GM19463 (cell line): ENCODE results near the gene TTK.

Source experiments
- ATAC-seq: cut with Tn5 transposase; IDR thresholded peaks from one replicate; pipeline ENCODE4 v1.9.1; 2021; ENCODE audit warnings: mild to moderate bottlenecking, moderate library complexity; ENCODE audit not compliant: unreplicated experiment

Gene TTK

DNA sequence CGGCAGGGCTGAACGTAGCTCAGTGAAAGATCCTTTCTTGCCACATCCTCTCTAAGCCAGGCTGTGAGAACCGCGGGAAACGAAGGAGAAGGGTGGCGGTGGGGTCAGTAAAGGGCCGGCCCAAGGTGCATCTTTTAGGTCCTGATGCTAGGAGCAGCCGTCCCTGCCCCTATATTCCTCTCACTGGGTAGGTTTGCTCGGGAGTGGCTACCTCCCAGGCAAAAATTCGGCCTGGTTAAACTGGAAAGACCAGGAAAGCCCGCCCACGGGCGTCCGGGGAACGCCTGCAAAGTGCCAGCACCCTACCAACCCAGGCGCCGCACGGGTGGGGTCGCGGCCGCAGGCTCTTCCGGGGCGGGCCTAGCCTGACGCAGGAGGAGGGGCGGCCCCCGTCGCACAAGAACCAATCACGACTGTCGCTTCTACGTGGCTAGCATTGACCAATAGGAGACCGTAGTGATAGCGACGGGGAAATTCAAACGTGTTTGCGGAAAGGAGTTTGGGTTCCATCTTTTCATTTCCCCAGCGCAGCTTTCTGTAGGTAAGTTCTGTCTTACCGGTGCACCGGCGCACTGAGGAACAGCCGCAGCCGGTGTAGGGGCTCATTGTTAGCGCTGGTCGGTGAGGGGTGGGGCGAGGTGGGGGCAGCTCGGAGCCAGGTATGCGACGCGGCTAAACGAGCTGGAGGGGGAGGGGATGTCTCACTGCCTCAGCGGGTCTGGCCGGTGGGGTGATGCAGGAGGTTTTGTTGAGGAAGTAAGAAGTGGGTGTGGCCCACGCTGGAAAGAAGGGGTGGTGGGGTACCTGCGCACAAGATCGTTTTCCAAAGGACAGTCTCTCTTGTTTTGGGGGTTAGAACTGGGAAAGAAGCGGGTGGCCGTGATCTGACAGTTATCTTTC, at the start of gene TTK:
Gene TTK (plus strand): TSS at position 477 of the 900 bp plus-strand sequence. CDS start 1,195 bp downstream, outside the sequence.
- ATAC-seq, result peak; percentile 100

GRCh38 chr6:79954849-79955248, 49.6 kb upstream of the TTK start:
- no peak for ATAC-seq

- ATAC-seq, result no peak
Observed at GRCh38 chr6:79964607-79965081, 39.8 kb upstream of the TTK start.

- no peak for ATAC-seq
Observed at GRCh38 chr6:79967178-79967577, 37.3 kb upstream of the TTK start.

DNA sequence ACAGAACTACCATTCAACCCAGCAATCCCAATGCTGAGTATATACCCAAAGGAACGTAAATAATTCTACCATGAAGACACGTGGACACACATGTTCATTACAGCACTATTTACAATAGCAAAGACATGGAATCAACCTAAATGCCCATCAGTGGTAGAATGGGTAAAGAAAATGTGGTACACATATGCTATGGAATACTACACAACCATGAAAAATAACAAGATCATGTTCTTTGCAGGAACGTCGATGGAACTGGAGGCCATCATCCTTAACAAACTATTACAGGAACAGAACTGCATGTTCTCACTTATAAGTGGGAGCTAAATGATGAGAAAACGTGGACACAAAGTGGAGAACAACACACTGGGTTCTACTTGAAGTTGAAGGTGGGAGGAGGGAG, 34.7 kb upstream of the TTK start:
- no peak for ATAC-seq

- no peak for ATAC-seq
Observed at GRCh38 chr6:79971193-79971592, 33.3 kb upstream of the TTK start.

DNA sequence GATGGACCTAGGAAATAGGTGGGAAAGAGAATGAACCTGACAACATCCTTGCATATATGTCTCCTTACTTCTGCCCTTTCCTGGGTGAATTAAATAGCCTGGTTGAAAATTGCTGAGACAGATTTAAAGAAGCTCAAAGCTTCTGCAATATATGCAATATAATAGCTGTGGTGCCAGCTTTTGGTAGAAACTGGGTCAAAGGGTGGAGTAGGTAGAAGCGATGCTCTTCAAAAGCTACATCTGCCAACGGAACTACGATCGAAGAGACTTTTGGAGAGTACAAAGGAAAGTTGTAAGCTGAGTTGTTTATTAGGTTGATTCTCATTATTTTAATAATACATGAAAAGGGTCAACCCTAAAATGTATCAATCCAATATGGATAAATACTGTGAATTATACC, 22.8 kb upstream of the TTK start:
- ATAC-seq, result no peak

DNA sequence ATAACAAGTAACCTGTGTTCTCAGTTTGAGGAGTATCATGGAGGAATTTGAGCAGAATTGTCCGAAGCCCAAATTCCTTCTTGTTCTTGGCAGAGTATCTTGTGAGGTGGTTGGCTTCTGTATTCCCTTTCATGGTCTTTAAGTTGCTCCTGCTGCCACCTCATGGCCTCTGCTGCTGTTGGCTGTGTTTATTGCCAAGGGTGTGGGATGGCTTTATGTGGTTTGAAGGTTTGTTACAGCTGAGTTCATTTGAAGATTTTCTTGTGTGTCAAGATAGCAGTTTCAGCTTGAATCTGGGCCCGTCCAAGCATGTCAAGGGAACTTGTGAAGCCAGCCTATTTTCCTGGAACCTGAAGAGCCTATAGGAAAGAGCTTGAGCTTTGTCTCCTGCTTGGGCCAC, 20.2 kb upstream of the TTK start:
- ATAC-seq, result peak; percentile 63

DNA sequence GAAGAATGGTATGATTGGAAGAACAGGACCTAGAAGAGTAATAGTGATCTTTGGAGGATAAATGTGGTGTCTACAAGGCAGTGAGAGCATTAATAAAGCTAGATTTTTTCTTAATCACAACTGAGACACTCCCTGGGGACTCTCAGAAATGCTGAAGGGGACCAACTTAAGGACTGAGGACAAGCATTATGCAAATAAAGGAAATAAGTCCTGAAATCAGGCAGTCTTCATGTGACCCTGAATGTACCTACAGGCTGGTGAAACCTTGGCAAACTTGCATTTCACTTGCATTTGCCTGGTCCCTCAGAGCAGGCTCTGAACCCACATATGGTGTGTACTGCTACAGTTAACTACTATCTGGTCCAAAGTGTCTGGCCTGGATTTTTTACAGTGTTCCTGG, 19.3 kb upstream of the TTK start:
- ATAC-seq, result no peak

- ATAC-seq, result no peak
Observed at GRCh38 chr6:79989641-79990040, 14.8 kb upstream of the TTK start.

DNA sequence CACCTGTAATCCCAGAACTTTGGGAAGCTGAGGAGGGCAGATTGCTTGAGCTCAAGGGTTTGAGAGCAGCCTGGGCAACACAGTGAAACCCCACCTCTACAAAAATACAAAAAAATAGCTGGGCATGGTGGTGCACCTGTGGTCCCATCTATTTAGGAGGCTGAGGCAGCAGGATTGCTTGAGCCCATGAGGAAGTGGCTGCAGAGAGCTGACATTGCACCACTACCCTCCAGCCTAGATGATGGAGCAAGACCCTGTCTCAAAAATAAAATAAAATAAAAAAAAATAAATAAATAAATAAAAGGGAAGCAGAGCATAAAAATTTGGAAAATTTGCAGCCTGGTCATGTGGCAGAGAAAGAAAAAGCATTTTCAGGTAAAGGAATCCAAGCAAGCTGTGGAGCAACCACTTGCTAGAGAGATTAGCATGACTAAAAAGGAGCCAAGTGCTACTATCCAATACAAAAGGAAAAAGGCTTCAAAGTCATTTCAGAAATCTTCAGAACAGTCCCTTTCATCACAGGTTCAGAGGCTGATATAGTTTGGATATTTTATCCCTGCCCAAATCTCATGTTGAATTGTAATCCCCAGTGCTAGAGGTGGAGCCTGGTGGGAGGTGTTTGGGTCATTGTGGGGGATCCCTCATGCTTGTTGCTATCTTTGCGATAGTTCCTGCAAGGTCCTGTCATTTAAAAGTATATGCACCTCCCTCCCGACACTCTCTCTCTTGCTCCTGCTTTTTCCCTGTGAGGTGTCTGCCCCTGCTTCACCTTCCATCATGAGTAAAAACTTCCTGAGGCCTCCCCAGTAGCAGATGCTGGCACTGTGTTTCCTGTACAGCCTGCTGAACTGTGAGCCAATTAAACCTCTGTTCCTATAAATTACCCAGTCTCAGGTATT, 11.2 kb upstream of the TTK start:
- ATAC-seq, result no peak

GRCh38 chr6:79993911-79994309, 10.5 kb upstream of the TTK start:
- no peak for ATAC-seq

GRCh38 chr6:79997728-79998127, 6.7 kb upstream of the TTK start:
- ATAC-seq, result no peak

- ATAC-seq, result no peak
Observed at GRCh38 chr6:80001337-80001736, 3.1 kb upstream of the TTK start.

- ATAC-seq, result no peak
Observed at GRCh38 chr6:80003826-80004172, 650 bp upstream of the TTK start.

DNA sequence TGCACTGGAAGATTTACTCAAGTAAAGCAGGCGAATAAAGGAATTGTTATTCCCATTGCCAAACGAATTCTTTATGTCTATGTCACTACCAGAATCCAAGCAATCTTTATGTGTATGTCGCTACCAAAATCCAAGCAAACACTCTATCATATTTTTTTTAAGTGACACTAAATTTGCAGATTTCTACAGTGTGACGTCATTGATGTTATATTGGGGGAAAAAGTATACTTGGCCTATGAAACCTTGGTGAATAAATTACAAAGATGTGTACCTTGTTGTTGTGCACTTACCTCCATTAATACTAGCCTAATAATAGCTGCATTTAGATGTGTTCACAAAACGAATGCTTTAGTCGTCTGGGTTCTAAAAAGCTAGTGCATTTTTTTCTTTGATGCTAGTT, 957 bp downstream of the TTK start:
- no peak for ATAC-seq

DNA sequence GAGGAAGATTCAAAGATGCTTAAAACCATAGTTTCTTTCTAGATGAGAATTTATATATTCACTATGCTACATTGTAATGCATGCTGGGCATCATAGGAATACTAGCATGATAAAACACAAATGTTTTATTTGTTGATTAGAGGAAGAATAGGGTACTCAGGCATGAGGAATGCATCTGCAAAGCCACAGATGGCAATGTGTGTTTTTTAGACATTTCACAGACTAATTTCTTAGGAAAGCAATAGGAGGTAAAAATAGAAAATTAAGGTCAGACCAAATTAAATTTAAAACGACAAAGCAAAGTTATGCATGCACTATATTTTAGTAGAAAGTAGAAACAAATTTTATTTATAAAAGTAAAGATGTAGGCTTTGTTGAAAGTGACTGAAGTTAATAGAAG, 2.1 kb downstream of the TTK start:
- ATAC-seq, result no peak

- ATAC-seq, result no peak
Observed at GRCh38 chr6:80009531-80009930, 5.1 kb downstream of the TTK start.

DNA sequence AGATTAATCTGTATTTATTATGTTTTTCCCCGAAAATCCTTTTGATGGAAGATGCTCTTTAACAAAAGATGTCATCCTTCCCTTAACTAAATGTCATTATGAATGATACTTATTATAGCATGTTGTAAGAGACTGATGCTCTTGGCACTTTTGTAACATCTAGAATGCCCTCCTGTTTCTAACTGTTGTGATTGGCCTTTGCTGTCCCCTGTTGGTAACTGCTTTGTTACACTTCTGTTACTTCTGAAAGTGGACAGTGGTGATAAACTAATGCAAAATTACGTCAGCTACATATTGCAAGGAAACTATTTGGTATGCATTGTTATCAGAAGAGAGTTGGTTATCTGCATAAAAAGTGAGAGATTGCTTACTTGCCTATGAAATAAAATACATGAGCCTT, 5.8 kb downstream of the TTK start:
- no peak for ATAC-seq

GRCh38 chr6:80015839-80016435, 11.5 kb downstream of the TTK start:
- ATAC-seq, result no peak

DNA sequence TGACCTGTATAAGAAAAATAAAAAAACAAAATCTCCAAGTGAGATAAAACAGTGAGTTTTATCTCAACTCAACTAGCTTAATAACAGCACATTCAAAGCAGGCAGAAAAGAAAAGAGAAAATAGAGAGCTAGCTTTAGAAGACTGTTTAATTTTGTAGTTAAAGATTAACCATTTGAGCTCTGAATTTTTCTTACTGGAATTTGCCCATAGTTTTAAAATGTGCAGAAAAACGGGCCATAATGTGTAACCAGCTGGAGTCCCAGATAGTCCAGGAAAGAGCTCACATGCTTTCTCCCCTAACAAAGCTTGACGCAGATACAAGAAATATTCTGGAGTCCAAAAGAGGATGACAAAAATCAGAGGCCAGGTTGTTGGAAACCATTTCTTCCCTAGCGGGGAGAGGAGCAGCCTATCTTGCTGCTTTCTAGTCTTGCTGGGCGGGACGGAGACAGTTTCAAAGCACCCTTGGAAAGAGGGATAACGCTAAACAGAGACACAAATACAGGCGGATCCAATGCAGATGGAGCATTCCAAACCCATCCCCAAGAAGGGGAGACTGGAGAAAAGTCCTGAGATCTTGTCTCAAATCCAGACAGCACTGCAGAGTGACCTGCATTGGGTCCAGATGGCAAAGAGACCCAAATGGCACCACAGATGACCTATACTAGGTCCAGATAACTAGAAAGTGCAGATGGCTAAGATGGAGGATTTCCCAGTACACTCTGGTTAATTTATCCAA, 16.1 kb downstream of the TTK start:
- no peak for ATAC-seq
